ENCODE data around the gene GNB5.

Gene GNB5

GRCh38 chr15:52124270-52124880 lies 66.8 kb downstream of the GNB5 start:
- peaks cover 1% of the 10 kb centered on the region for H3K4me1 ChIP-seq (ENCODE audit: control insufficient read depth, low read depth, low read length)
- no peak overlapping the region for H3K56ac ChIP-seq (ENCODE audit: low read length)
- no peaks in the 10 kb centered on the region for H3K27me3 ChIP-seq (ENCODE audit: insufficient read depth, low read length, poor library complexity)
- H2BK5ac ChIP-seq (ENCODE audit: low read length): no peak overlapping the region
- H3K4me2 ChIP-seq (ENCODE audit: low read length): no peak overlapping the region
- H3K4ac ChIP-seq (ENCODE audit: low read depth, low read length): no peak overlapping the region
- H4K8ac ChIP-seq (ENCODE audit: low read depth, low read length): no peak overlapping the region
- no peaks in the 10 kb centered on the region for H3K36me3 ChIP-seq (ENCODE audit: control insufficient read depth, insufficient read depth, low read length)
- H3K9ac ChIP-seq (ENCODE audit: low read length): no peak overlapping the region
- H3K79me1 ChIP-seq (ENCODE audit: low read length): no peaks in the 10 kb centered on the region
- H2BK120ac ChIP-seq (ENCODE audit: low read depth, low read length): no peak overlapping the region
- H3K23ac ChIP-seq (ENCODE audit: low read length): no peak overlapping the region
- no peak overlapping the region for H3K4me3 ChIP-seq (ENCODE audit: low read length)
- no peaks in the 10 kb centered on the region for H3K79me2 ChIP-seq (ENCODE audit: control insufficient read depth, insufficient read depth, low read length)
- no peak overlapping the region for H2AK5ac ChIP-seq (ENCODE audit: low read length)
- DNase-seq: peak; percentile 66
- WGBS (ENCODE audit: extremely low coverage, insufficient coverage, low lambda C conversion rate): no CpG with 5 or more reads among the region's 11 CpGs
- no peak overlapping the region for H4K5ac ChIP-seq (ENCODE audit: low read length)
- no peak overlapping the region for H3K27ac ChIP-seq (ENCODE audit: low read depth, low read length)
- H3K18ac ChIP-seq (ENCODE audit: low read length): no peak overlapping the region
- no peak overlapping the region for H2BK15ac ChIP-seq (replicated peaks; ENCODE audit: low read depth)

GRCh38 chr15:52121896-52122295 lies 69.3 kb downstream of the GNB5 start:
- H3K79me1 ChIP-seq (ENCODE audit: low read length): no peaks in the 10 kb centered on the region
- H3K27me3 ChIP-seq (ENCODE audit: insufficient read depth, low read length, poor library complexity): no peaks in the 10 kb centered on the region
- no peak overlapping the region for H3K56ac ChIP-seq (ENCODE audit: low read length)
- WGBS (ENCODE audit: extremely low coverage, insufficient coverage, low lambda C conversion rate): no CpG with 5 or more reads among the region's 2 CpGs
- H3K4me3 ChIP-seq (ENCODE audit: low read length): no peak overlapping the region
- no peak overlapping the region for H3K27ac ChIP-seq (ENCODE audit: low read depth, low read length)
- H2BK15ac ChIP-seq (replicated peaks; ENCODE audit: low read depth): no peak overlapping the region
- peaks cover 1% of the 10 kb centered on the region for H3K4me1 ChIP-seq (ENCODE audit: control insufficient read depth, low read depth, low read length)
- no peak overlapping the region for H3K4ac ChIP-seq (ENCODE audit: low read depth, low read length)
- no peak overlapping the region for H3K18ac ChIP-seq (ENCODE audit: low read length)
- H4K5ac ChIP-seq (ENCODE audit: low read length): no peak overlapping the region
- DNase-seq: no peak
- H3K79me2 ChIP-seq (ENCODE audit: control insufficient read depth, insufficient read depth, low read length): no peaks in the 10 kb centered on the region
- no peak overlapping the region for H3K4me2 ChIP-seq (ENCODE audit: low read length)
- H3K23ac ChIP-seq (ENCODE audit: low read length): no peak overlapping the region
- H3K9ac ChIP-seq (ENCODE audit: low read length): no peak overlapping the region
- H3K36me3 ChIP-seq (ENCODE audit: control insufficient read depth, insufficient read depth, low read length): no peaks in the 10 kb centered on the region
- H2BK120ac ChIP-seq (ENCODE audit: low read depth, low read length): no peak overlapping the region
- no peak overlapping the region for H2AK5ac ChIP-seq (ENCODE audit: low read length)
- H4K8ac ChIP-seq (ENCODE audit: low read depth, low read length): no peak overlapping the region
- H2BK5ac ChIP-seq (ENCODE audit: low read length): no peak overlapping the region

- H3K4ac ChIP-seq (ENCODE audit: low read depth, low read length): no peak overlapping the region
- no peak overlapping the region for H3K9ac ChIP-seq (ENCODE audit: low read length)
- no peak overlapping the region for H2AK5ac ChIP-seq (ENCODE audit: low read length)
- H3K79me2 ChIP-seq (ENCODE audit: control insufficient read depth, insufficient read depth, low read length): no peaks in the 10 kb centered on the region
- no peaks in the 10 kb centered on the region for H3K36me3 ChIP-seq (ENCODE audit: control insufficient read depth, insufficient read depth, low read length)
- no peak overlapping the region for H3K23ac ChIP-seq (ENCODE audit: low read length)
- H2BK5ac ChIP-seq (ENCODE audit: low read length): no peak overlapping the region
- no peak overlapping the region for H2BK15ac ChIP-seq (replicated peaks; ENCODE audit: low read depth)
- H4K8ac ChIP-seq (ENCODE audit: low read depth, low read length): no peak overlapping the region
- H3K18ac ChIP-seq (ENCODE audit: low read length): no peak overlapping the region
- no peak overlapping the region for H3K4me2 ChIP-seq (ENCODE audit: low read length)
- no peak for DNase-seq
- no peak overlapping the region for H4K5ac ChIP-seq (ENCODE audit: low read length)
- H3K27ac ChIP-seq (ENCODE audit: low read depth, low read length): no peak overlapping the region
- H3K4me3 ChIP-seq (ENCODE audit: low read length): no peak overlapping the region
- WGBS (ENCODE audit: extremely low coverage, insufficient coverage, low lambda C conversion rate): no CpG with 5 or more reads among the region's 5 CpGs
- no peaks in the 10 kb centered on the region for H3K79me1 ChIP-seq (ENCODE audit: low read length)
- no peaks in the 10 kb centered on the region for H3K27me3 ChIP-seq (ENCODE audit: insufficient read depth, low read length, poor library complexity)
- no peak overlapping the region for H2BK120ac ChIP-seq (ENCODE audit: low read depth, low read length)
- no peak overlapping the region for H3K56ac ChIP-seq (ENCODE audit: low read length)
- H3K4me1 ChIP-seq (ENCODE audit: control insufficient read depth, low read depth, low read length): peaks cover 1% of the 10 kb centered on the region
Measured at GRCh38 chr15:52121006-52121405, 70.2 kb downstream of the GNB5 start.

- Histone ChIP-seq H4K8ac (ENCODE audit: low read depth, low read length) (no peak overlapping the region), H2BK120ac (ENCODE audit: low read depth, low read length) (no peak overlapping the region), H3K27me3 (ENCODE audit: insufficient read depth, low read length, poor library complexity) (no peaks in the 10 kb centered on the region), H3K4me2 (ENCODE audit: low read length) (no peak overlapping the region), H3K36me3 (ENCODE audit: control insufficient read depth, insufficient read depth, low read length) (no peaks in the 10 kb centered on the region), H3K9ac (ENCODE audit: low read length) (no peak overlapping the region), H2AK5ac (ENCODE audit: low read length) (no peak overlapping the region), H3K27ac (ENCODE audit: low read depth, low read length) (no peak overlapping the region), H3K23ac (ENCODE audit: low read length) (no peak overlapping the region), H2BK5ac (ENCODE audit: low read length) (no peak overlapping the region), H3K4me1 (ENCODE audit: control insufficient read depth, low read depth, low read length) (peaks cover 1% of the 10 kb centered on the region), H2BK15ac (replicated peaks; ENCODE audit: low read depth) (no peak overlapping the region), H3K4me3 (ENCODE audit: low read length) (no peak overlapping the region), H3K18ac (ENCODE audit: low read length) (no peak overlapping the region), H3K56ac (ENCODE audit: low read length) (no peak overlapping the region), H3K4ac (ENCODE audit: low read depth, low read length) (no peak overlapping the region), H3K79me2 (ENCODE audit: control insufficient read depth, insufficient read depth, low read length) (no peaks in the 10 kb centered on the region), H3K79me1 (ENCODE audit: low read length) (no peaks in the 10 kb centered on the region), H4K5ac (ENCODE audit: low read length) (no peak overlapping the region)
- no CpG with 5 or more reads among the region's 2 CpGs for WGBS (ENCODE audit: extremely low coverage, insufficient coverage, low lambda C conversion rate)
- no peak for DNase-seq
Measured at GRCh38 chr15:52120488-52120887, 70.7 kb downstream of the GNB5 start.

- Histone ChIP-seq H3K79me2 (ENCODE audit: control insufficient read depth, insufficient read depth, low read length) (no peaks in the 10 kb centered on the region), H4K5ac (ENCODE audit: low read length) (no peak overlapping the region), H2BK5ac (ENCODE audit: low read length) (no peak overlapping the region), H2AK5ac (ENCODE audit: low read length) (no peak overlapping the region), H3K27me3 (ENCODE audit: insufficient read depth, low read length, poor library complexity) (no peaks in the 10 kb centered on the region), H3K18ac (ENCODE audit: low read length) (no peak overlapping the region), H3K4ac (ENCODE audit: low read depth, low read length) (no peak overlapping the region), H3K9ac (ENCODE audit: low read length) (no peak overlapping the region), H3K36me3 (ENCODE audit: control insufficient read depth, insufficient read depth, low read length) (no peaks in the 10 kb centered on the region), H3K27ac (ENCODE audit: low read depth, low read length) (no peak overlapping the region), H3K4me3 (ENCODE audit: low read length) (no peak overlapping the region), H4K8ac (ENCODE audit: low read depth, low read length) (no peak overlapping the region), H3K56ac (ENCODE audit: low read length) (no peak overlapping the region), H3K4me1 (ENCODE audit: control insufficient read depth, low read depth, low read length) (no peaks in the 10 kb centered on the region), H2BK15ac (replicated peaks; ENCODE audit: low read depth) (no peak overlapping the region), H3K4me2 (ENCODE audit: low read length) (no peak overlapping the region), H2BK120ac (ENCODE audit: low read depth, low read length) (no peak overlapping the region), H3K79me1 (ENCODE audit: low read length) (no peaks in the 10 kb centered on the region), H3K23ac (ENCODE audit: low read length) (no peak overlapping the region)
- peak; percentile 46 for DNase-seq
- WGBS (ENCODE audit: extremely low coverage, insufficient coverage, low lambda C conversion rate): 94% methylated on average over 2 of the region's 3 CpGs
Measured at GRCh38 chr15:52118969-52119749, 72.0 kb downstream of the GNB5 start.

Measured in mesendoderm (in vitro differentiated cells).